NCI-H2196 (cell line): ENCODE measurements around the gene PRR16.

Experiments used
- DNase-seq: peaks from one replicate; lab custom pipeline; 2025; ENCODE audit not compliant: unreplicated experiment; lab: John Stamatoyannopoulos, UW

Gene PRR16

GRCh38 chr5:120461251-120461650 is 2.8 kb upstream of the PRR16 start:
- DNase-seq = no peak

GRCh38 chr5:120463006-120463680 is 957 bp upstream of the PRR16 start:
- DNase-seq = no peak

GRCh38 chr5:120464627-120465435 is 731 bp downstream of the PRR16 start:
- no peak for DNase-seq

GRCh38 chr5:120465436-120465961 is 1.4 kb downstream of the PRR16 start:
- no peak for DNase-seq

DNA sequence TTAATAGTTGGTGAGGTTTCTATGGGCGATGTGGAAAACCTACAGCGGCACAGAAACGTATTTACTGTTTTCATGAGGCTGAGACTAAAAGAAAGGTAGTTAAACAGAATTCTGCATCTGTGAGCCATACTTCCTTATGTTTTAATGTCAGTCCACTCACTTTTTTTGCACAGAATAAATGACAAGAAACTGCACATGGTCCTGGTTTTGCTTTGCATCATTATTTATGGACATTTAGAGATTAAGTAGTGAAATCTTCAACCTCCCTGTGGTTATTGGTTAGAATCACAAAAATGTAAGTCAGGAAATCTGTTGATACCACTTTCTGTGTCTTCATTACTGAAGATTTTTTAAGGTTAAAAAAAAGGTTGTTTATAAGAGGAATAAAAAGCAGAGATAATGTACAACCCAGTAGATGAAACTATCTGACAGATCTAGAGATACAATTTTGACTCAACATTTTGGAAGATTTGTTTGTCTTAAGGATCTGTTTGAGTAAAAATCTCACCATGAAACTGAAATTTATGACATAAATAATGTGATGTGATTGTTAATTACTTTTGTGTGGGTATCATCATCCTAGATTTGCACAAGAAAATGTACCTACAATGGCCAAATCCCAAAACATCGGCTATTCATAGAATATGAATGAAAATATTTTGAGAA is 2.4 kb downstream of the PRR16 start:
- DNase-seq = no peak

GRCh38 chr5:120471971-120472370 is 7.9 kb downstream of the PRR16 start:
- DNase-seq = no peak

DNA sequence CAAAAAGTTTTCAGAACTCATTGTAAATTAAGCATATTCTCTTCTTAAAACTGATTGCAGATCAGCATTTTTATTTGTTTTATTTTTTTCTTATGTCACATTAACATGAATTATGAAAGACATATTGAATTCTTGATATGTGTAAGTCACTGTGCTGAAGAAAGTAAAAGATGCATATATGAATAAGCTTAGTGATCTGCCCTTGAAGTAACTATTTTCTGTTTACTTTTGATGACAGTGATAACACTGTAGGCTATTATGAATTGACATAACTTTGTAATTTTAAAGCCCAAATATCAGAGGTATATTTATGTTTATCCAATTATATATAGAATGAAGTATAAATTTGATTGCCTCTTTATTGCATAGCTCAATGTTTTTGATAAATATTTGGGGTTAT is 8.8 kb downstream of the PRR16 start:
- no peak for DNase-seq

DNA sequence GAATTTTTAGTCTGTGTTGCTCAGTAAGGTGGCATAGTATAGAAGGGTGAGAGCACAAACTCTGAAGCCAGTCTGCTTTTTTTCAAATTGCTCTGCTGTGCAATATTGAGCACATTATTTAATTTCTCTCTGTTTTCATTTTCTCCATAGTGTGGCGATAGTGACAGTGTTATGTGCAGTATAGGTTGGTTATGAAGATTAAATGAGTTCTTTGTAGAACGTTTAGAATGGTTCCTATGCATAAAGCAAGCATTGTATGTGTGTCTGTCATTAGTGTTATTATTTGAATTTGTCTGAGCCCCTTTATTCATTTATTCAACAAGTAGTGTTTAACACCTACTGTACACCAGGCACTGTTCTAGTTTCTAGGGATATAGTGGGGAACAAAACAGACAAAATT is 9.2 kb downstream of the PRR16 start:
- no peak for DNase-seq

DNA sequence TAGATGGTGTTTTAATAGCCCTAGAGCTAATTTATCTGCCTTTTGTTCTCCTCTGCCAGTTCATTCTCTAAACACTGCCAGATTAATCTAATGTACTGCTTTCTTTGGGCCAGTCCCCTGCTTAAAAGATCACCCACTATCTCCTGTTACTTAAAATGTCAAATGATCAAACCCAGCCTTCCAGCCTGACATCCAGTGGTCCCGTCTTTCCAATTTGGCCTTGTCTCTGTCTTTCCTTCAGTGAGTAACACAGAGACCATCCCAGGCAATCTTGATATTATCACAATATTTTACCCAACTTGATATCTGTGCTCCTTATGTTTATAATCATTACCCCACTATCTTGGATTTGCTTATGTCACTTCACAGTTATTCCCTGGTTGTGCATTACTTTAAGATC is 12.0 kb downstream of the PRR16 start:
- DNase-seq = no peak

DNA sequence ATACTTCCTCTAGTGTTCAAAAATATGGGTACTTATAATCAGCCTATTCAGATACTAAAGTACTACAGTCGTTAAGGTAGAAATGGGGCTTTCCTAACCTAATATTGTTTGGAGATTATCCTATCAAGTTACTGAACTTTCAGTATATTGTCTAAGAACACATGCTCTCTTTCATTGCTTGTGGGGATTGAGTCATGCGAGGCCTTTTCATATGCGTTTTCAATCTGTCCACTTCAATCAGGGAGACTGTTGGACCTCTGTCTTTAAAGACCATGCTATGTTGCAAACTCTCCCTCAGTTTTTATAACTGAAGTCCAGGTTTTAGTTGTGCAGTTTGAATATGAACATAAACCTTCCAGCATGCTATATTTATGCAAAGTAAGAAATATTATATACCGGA is 15.0 kb downstream of the PRR16 start:
- no peak for DNase-seq

- no peak for DNase-seq
Measured at GRCh38 chr5:120499876-120500563, 35.9 kb downstream of the PRR16 start.

GRCh38 chr5:120502531-120502930 is 38.4 kb downstream of the PRR16 start:
- DNase-seq = no peak

DNA sequence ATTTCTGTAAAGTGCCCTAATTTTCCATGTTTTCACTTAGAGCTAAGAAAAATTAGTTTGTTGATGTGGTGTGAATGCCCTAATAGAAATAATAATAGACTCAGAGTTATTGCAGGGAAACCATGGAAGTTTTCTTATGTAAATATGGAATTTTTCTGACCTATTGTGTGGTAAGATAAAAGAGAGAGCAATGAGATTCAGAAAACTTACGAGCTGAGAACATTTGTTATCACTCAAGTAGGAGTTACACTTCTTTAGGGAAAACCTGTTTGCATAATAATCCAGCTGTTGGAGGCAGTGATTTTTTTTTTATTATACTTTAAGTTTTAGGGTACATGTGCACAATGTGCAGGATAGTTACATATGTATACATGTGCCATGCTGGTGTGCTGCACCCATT is 39.2 kb downstream of the PRR16 start:
- no peak for DNase-seq

DNA sequence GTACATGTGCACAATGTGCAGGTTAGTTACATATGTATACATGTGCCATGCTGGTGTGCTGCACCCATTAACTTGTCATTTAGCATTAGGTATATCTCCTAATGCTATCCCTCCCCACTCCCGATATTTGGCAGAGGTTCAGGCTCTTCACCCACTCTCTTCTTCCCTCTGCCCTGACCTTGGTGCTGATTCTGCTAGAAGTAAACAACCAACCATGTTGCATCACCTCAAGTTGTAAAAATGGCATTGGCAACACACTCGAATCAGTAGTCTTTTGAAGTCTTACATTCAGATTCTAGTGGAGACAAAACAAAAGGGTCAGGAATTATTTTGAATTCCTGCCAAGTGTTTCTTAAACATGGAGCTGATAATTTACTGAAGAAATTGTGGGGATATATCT is 40.0 kb downstream of the PRR16 start:
- DNase-seq = no peak

DNA sequence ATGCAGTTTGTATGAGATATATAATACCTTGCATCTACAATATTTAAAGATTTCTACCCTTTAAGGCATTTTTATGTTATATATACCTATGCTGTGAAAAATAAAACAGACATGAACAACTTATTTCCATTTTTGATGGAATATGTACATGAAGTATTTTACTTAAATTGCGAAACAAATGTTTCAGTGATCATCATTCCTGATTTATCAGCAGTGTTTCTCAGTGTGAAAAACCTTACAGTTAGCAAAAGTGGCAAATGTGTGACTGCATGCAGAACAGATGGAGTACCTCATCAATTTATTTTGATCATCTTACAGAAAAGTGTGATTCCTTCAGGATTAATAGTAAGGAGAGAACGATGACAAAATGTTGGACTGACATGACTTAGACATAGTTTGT is 43.1 kb downstream of the PRR16 start:
- DNase-seq = no peak

GRCh38 chr5:120507800-120508463 is 43.8 kb downstream of the PRR16 start:
- no peak for DNase-seq

DNA sequence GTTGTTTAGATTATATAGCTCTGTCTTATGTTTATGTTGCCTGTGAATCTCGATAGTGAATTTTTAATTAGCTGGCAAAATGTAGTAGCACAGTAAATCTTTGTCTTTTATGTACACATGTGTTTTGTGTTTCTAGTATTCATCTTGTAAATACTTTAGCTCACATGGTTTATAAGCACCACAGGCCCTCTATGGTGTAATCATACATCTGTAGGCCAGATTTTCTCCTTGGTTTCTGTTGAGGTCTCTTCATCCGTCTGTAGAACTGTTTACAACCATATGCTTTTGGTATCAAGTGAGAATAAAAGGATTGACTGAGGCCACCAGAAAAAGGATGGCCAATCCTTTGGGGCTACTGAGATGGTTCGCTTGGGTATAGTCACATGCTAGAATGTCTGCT is 45.0 kb downstream of the PRR16 start:
- no peak for DNase-seq

- DNase-seq = no peak
Measured at GRCh38 chr5:120510098-120510637, 46.1 kb downstream of the PRR16 start.

DNA sequence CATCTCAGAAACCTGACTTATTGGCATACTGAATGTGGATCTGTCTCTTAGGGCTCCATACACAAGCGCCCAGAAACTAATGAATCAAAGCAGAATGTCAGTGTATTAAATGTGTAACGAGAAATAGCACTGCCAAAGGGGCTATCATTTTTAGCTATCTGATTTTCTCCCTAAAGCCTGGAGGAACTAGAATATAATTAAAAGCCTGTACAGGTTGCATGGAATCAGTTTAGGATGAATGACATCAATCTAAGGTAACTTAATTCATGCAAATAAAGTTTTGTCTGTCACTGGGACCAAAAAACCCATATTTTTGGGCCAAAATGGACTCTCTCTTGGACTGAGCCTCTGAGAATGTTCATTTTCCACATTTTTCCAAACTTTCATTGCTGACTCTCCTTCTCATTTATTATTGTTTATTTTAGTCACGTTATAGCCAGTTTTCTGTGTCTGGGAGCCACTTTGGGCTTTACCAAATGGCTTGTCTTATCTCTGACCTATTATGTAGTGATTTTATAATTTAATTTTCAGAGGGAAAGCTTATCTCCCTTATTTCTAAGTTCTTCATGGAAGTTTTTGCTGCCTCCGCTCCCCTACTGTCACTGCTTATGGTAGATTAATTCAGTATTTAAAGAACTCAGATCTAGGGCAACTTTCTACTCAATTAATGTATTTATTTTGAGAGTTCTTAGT is 47.0 kb downstream of the PRR16 start:
- DNase-seq = no peak

DNA sequence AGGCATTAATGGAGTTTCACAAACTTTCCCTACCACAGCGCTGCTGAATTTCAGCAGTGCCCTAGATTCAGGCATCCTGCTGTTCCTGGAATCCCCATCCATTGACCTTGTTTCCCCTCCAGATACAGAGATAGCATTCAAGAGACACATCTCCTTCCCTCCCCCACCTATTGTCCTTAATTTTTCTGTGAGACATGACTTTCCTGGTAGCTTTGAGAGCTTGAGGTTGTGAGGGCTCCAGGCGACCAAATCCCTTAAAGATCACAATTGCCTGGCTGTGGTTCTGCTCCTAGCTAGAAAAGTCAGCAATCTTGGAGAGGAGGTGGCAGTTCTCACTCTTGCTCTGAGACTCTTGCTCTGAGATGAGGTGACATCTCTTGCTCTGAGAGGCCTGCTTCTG is 48.0 kb downstream of the PRR16 start:
- no peak for DNase-seq
